Measurements from ENCODE around the gene TMEM170B.

DNA sequence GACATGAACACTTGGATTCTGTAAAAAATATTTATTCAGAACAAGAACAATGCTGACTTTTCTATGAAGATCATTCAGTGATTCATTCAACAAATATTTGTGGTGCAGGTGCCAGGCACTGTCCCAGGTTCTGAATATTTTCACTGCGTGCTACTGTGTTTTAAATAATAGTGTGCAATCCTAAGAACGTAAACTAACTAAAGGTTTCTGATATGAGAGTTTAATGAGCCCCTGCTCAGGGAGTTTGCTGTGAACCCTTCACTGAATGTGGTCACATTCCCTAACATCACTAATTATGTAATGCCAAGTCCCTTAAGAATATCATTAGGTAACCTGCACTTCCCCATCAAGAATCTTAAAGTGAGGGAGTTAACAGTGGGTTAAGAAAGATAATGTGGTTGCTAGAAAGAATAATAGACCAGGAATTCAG lies 1.7 kb upstream of the TMEM170B start:
- TF ChIP-seq, protein P1, sequence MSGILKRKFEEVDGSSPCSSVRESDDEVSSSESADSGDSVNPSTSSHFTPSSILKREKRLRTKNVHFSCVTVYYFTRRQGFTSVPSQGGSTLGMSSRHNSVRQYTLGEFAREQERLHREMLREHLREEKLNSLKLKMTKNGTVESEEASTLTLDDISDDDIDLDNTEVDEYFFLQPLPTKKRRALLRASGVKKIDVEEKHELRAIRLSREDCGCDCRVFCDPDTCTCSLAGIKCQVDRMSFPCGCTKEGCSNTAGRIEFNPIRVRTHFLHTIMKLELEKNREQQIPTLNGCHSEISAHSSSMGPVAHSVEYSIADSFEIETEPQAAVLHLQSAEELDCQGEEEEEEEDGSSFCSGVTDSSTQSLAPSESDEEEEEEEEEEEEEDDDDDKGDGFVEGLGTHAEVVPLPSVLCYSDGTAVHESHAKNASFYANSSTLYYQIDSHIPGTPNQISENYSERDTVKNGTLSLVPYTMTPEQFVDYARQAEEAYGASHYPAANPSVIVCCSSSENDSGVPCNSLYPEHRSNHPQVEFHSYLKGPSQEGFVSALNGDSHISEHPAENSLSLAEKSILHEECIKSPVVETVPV (CRISPR knock-in tag; IDR thresholded peaks at IDR 0.05) = no peak
- TF ChIP-seq ZC3H10 (CRISPR knock-in tag; IDR thresholded peaks at IDR 0.05) (no peak), RARB (CRISPR knock-in tag; IDR thresholded peaks at IDR 0.05) (no peak), ARNTL (CRISPR knock-in tag; IDR thresholded peaks at IDR 0.05; ENCODE audit: borderline replicate concordance, low read depth) (no peak), ZFP3 (CRISPR knock-in tag; IDR thresholded peaks at IDR 0.05) (no peak), BACH2 (CRISPR knock-in tag; IDR thresholded peaks at IDR 0.05; ENCODE audit: borderline replicate concordance) (no peak), TCF4 (CRISPR knock-in tag; IDR thresholded peaks at IDR 0.05; ENCODE audit: borderline replicate concordance) (no peak), ZNF70 (CRISPR knock-in tag; IDR thresholded peaks at IDR 0.05) (no peak), ISL1 (CRISPR knock-in tag; IDR thresholded peaks at IDR 0.05) (no peak), PPARA (CRISPR knock-in tag; IDR thresholded peaks at IDR 0.05; ENCODE audit: borderline replicate concordance) (no peak), SNAI2 (CRISPR knock-in tag; IDR thresholded peaks at IDR 0.05) (peak; percentile 71; the same call in 1 of the 2 replicates)
- TF ChIP-seq, protein P2, sequence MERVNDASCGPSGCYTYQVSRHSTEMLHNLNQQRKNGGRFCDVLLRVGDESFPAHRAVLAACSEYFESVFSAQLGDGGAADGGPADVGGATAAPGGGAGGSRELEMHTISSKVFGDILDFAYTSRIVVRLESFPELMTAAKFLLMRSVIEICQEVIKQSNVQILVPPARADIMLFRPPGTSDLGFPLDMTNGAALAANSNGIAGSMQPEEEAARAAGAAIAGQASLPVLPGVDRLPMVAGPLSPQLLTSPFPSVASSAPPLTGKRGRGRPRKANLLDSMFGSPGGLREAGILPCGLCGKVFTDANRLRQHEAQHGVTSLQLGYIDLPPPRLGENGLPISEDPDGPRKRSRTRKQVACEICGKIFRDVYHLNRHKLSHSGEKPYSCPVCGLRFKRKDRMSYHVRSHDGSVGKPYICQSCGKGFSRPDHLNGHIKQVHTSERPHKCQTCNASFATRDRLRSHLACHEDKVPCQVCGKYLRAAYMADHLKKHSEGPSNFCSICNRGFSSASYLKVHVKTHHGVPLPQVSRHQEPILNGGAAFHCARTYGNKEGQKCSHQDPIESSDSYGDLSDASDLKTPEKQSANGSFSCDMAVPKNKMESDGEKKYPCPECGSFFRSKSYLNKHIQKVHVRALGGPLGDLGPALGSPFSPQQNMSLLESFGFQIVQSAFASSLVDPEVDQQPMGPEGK (CRISPR knock-in tag; IDR thresholded peaks at IDR 0.05; ENCODE audit: borderline replicate concordance) = no peak
- TF ChIP-seq, protein P3, sequence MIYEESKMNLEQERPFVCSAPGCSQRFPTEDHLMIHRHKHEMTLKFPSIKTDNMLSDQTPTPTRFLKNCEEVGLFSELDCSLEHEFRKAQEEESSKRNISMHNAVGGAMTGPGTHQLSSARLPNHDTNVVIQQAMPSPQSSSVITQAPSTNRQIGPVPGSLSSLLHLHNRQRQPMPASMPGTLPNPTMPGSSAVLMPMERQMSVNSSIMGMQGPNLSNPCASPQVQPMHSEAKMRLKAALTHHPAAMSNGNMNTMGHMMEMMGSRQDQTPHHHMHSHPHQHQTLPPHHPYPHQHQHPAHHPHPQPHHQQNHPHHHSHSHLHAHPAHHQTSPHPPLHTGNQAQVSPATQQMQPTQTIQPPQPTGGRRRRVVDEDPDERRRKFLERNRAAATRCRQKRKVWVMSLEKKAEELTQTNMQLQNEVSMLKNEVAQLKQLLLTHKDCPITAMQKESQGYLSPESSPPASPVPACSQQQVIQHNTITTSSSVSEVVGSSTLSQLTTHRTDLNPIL (CRISPR knock-in tag; IDR thresholded peaks at IDR 0.05; ENCODE audit: low read depth) = no peak
